OCI-LY1 (cell line): ENCODE results near the gene DPP3.

Experiments used
- CTCF ChIP-seq: fragments of 200-600 bp; sonication (generic), shearing (Covaris generic); IDR thresholded peaks from 2 replicates; pipeline ENCODE4 v1.5.1; 2017; ENCODE audit warnings: mild to moderate bottlenecking, antibody characterized with exemption, low read length, moderate library complexity, mixed read lengths
- EZH2 ChIP-seq: fragments of 200-600 bp; sonication (generic), shearing (Covaris generic); IDR thresholded peaks from 2 replicates; pipeline ENCODE4 v1.8.0; 2017; ENCODE audit warnings: borderline replicate concordance, mixed run types, mild to moderate bottlenecking, antibody characterized with exemption, low read length, moderate library complexity, mixed read lengths

GRCh38 chr11:66495401-66495854 lies 15.2 kb downstream of the DPP3 start:
- TF ChIP-seq CTCF (peak; percentile 58), EZH2 (no peak)
